ENCODE measurements around the gene MPZL3.

DNA sequence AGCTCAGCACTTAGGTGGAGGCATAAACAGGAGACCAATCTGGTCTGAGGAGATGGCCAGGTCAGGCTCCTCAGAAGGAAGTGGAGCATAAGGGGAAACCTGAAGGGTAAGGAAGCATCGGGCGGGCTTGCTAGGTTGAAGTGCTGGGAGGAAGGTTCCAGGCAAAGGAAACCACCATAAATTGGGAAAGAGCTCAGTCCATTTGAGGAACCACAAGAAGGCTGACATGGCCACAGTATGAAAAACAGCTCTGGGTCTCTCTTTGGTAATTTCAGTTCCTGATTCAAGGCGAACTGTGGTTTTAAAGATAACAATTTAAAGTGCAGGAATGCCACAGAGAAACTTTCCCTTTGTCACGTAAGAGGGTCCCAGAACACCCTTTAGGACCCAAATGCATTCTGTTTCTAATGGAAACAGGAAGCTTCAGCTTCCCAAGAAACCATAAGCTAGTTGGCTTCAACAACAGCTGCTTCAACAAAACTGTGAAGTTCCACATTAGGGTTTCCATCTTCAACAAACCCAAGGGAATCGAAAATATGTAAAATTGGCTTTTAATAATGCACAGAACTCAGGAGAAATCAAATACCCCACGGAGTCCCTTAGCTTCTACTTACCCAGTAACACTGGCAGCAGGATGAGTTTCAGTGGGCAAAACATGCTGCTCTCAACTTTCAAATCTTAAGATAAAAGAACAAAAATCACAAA is 37.8 kb downstream of the MPZL3 start:
- no peak for TF ChIP-seq POLR2A (IDR thresholded peaks at IDR 0.05)
- TF ChIP-seq, protein P1, sequence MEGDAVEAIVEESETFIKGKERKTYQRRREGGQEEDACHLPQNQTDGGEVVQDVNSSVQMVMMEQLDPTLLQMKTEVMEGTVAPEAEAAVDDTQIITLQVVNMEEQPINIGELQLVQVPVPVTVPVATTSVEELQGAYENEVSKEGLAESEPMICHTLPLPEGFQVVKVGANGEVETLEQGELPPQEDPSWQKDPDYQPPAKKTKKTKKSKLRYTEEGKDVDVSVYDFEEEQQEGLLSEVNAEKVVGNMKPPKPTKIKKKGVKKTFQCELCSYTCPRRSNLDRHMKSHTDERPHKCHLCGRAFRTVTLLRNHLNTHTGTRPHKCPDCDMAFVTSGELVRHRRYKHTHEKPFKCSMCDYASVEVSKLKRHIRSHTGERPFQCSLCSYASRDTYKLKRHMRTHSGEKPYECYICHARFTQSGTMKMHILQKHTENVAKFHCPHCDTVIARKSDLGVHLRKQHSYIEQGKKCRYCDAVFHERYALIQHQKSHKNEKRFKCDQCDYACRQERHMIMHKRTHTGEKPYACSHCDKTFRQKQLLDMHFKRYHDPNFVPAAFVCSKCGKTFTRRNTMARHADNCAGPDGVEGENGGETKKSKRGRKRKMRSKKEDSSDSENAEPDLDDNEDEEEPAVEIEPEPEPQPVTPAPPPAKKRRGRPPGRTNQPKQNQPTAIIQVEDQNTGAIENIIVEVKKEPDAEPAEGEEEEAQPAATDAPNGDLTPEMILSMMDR (IDR thresholded peaks at IDR 0.05), result no peak
